Trophoblast cell (in vitro differentiated cells and primary cell): Measurements from ENCODE around the gene AKNA.

Source experiments
- DNase-seq, 2 donors: peaks; one replicate each; pipeline ENCODE4 v3.0.0-alpha.2; 2016
- H2AFZ ChIP-seq: 2 replicates; pipeline ENCODE4 v1.6.1; 2013; ENCODE audit warnings: low read length, moderate library complexity, mild to moderate bottlenecking; ENCODE audit not compliant: insufficient read depth, poor library complexity
- H2AK5ac ChIP-seq: 2 replicates; pipeline ENCODE4 v1.6.1; 2013; ENCODE audit warnings: mild to moderate bottlenecking, low read length
- H2BK120ac ChIP-seq: 2 replicates; pipeline ENCODE4 v1.6.1; 2013; ENCODE audit warnings: low read length, mild to moderate bottlenecking, moderate library complexity; ENCODE audit not compliant: insufficient read depth, poor library complexity
- H2BK12ac ChIP-seq: 2 replicates; pipeline ENCODE4 v1.6.1; 2013; ENCODE audit warnings: mild to moderate bottlenecking, low read length, moderate library complexity
- H2BK5ac ChIP-seq: 2 replicates; pipeline ENCODE4 v1.6.1; 2013; ENCODE audit warnings: low read length, low read depth, moderate library complexity, mild to moderate bottlenecking; ENCODE audit not compliant: poor library complexity
- H3K14ac ChIP-seq: 2 replicates; pipeline ENCODE4 v1.6.1; 2013; ENCODE audit warnings: mild to moderate bottlenecking, low read length
- H3K18ac ChIP-seq: 2 replicates; pipeline ENCODE4 v1.6.1; 2013; ENCODE audit warnings: mild to moderate bottlenecking, low read length
- H3K23ac ChIP-seq: 2 replicates; pipeline ENCODE4 v1.6.1; 2013; ENCODE audit warnings: low read length
- H3K27ac ChIP-seq: 2 replicates; pipeline ENCODE4 v1.5.1; 2013; ENCODE audit warnings: low read depth, mild to moderate bottlenecking, inconsistent platforms, low read length, moderate library complexity
- H3K27me3 ChIP-seq: 2 replicates; pipeline ENCODE4 v1.6.1; 2013; ENCODE audit warnings: inconsistent platforms, mild to moderate bottlenecking, low read length, moderate library complexity; ENCODE audit not compliant: insufficient read depth
- H3K36me3 ChIP-seq, 2 experiments: 1 replicate in 1 of 2; 2 replicates in 1 of 2; pipeline ENCODE4 v1.6.1; 2013; ENCODE audit warnings: low read length in 2 of 2, mild to moderate bottlenecking in 2 of 2, moderate library complexity in 1 of 2; ENCODE audit not compliant: insufficient read depth in 2 of 2, control insufficient read depth in 1 of 2
- H3K4ac ChIP-seq: 2 replicates; pipeline ENCODE4 v1.6.1; 2013; ENCODE audit warnings: low read depth, mild to moderate bottlenecking, low read length, moderate library complexity
- H3K4me1 ChIP-seq, 2 experiments: 1 replicate in 1 of 2; 2 replicates in 1 of 2; pipeline ENCODE4 v1.6.1; 2013; ENCODE audit warnings: low read length in 2 of 2, mild to moderate bottlenecking in 2 of 2, moderate library complexity in 1 of 2; ENCODE audit not compliant: insufficient read depth in 2 of 2, control insufficient read depth in 1 of 2
- H3K4me2 ChIP-seq: 2 replicates; pipeline ENCODE4 v1.6.1; 2013; ENCODE audit warnings: inconsistent platforms, mild to moderate bottlenecking, low read length, moderate library complexity
- H3K4me3 ChIP-seq: 2 replicates; pipeline ENCODE4 v1.5.1; 2013; ENCODE audit warnings: mild to moderate bottlenecking, low read depth, low read length, inconsistent platforms
- H3K79me1 ChIP-seq: one replicate; pipeline ENCODE4 v1.6.1; 2013; ENCODE audit warnings: low read length
- H3K79me2 ChIP-seq: 2 replicates; pipeline ENCODE4 v1.6.1; 2013; ENCODE audit warnings: low read length, mild to moderate bottlenecking; ENCODE audit not compliant: control insufficient read depth, insufficient read depth, poor library complexity
- H3K9ac ChIP-seq: 2 replicates; pipeline ENCODE4 v1.6.1; 2013; ENCODE audit warnings: mild to moderate bottlenecking, low read length
- H3K9me3 ChIP-seq: 2 replicates; pipeline ENCODE4 v1.6.1; 2013; ENCODE audit warnings: low read depth, mild to moderate bottlenecking, control low read depth, inconsistent platforms, low read length; ENCODE audit not compliant: insufficient read depth
- H4K12ac ChIP-seq: 2 replicates; pipeline ENCODE4 v1.6.1; 2013; ENCODE audit warnings: low read depth, mild to moderate bottlenecking, low read length, moderate library complexity
- H4K8ac ChIP-seq: 2 replicates; pipeline ENCODE4 v1.6.1; 2013; ENCODE audit warnings: low read depth, mild to moderate bottlenecking, low read length, moderate library complexity
- H4K91ac ChIP-seq: one replicate; pipeline ENCODE4 v1.6.1; 2013; ENCODE audit warnings: low read depth, mild to moderate bottlenecking, low read length, moderate library complexity
- WGBS: extraction: QIAGEN DNeasy Blood & Tissue Kit; methylation state at CpG from one replicate; pipeline ENCODE4 v1.1.7; 2013; ENCODE audit warnings: missing lambda C conversion rate; ENCODE audit not compliant: insufficient read length, insufficient coverage; ENCODE audit errors: extremely low coverage; 5-methylcytosine and 5-hydroxymethylcytosine counted together

The AKNA gene

GRCh38 chr9:114400772-114401171, 13.0 kb upstream of the AKNA start:
- WGBS, result no CpG with 5 or more reads among the region's 2 CpGs
- Histone ChIP-seq H4K91ac (peak overlapping the region; percentile 18), H3K36me3 (peaks cover 3 to 7% of the 10 kb centered on the region in 2 experiments), H3K79me2 (no peaks in the 10 kb centered on the region), H3K4ac (no peak overlapping the region), H4K12ac (no peak overlapping the region), H2AK5ac (peak overlapping the region; percentile 25), H3K4me2 (no peak overlapping the region), H3K14ac (no peak overlapping the region), H2BK120ac (peak overlapping the region; percentile 28), H3K9ac (no peak overlapping the region), H3K18ac (no peak overlapping the region), H2BK12ac (peak overlapping the region; percentile 42), H3K27ac (no peak overlapping the region), H3K4me3 (no peak overlapping the region), H3K27me3 (no peaks in the 10 kb centered on the region), H2BK5ac (no peak overlapping the region), H4K8ac (no peak overlapping the region), H3K23ac (no peak overlapping the region), H3K4me1 (peaks cover 15 to 18% of the 10 kb centered on the region in 2 experiments), H2AFZ (no peak overlapping the region), H3K79me1 (peaks cover 7% of the 10 kb centered on the region), H3K9me3 (no peaks in the 10 kb centered on the region)
- DNase-seq, result no peak

- peak overlapping the region; percentile 10 for H2BK5ac ChIP-seq
- no CpG with 5 or more reads among the region's 1 CpG for WGBS
- H3K23ac ChIP-seq, result no peak overlapping the region
- H3K4ac ChIP-seq, result no peak overlapping the region
- H3K4me2 ChIP-seq, result no peak overlapping the region
- no peak overlapping the region for H3K14ac ChIP-seq
- no peak overlapping the region for H3K27ac ChIP-seq
- no peak for DNase-seq
- H3K4me3 ChIP-seq, result no peak overlapping the region
- H3K36me3 ChIP-seq, result peaks cover 3 to 7% of the 10 kb centered on the region in 2 experiments
- no peak overlapping the region for H4K8ac ChIP-seq
- no peak overlapping the region for H3K18ac ChIP-seq
- peaks cover 18 to 19% of the 10 kb centered on the region in 2 experiments for H3K4me1 ChIP-seq
- H3K79me2 ChIP-seq, result no peaks in the 10 kb centered on the region
- no peak overlapping the region for H2AFZ ChIP-seq
- no peak overlapping the region for H4K91ac ChIP-seq
- H3K9me3 ChIP-seq, result no peaks in the 10 kb centered on the region
- no peak overlapping the region for H2BK120ac ChIP-seq
- no peak overlapping the region for H2AK5ac ChIP-seq
- no peaks in the 10 kb centered on the region for H3K27me3 ChIP-seq
- no peak overlapping the region for H2BK12ac ChIP-seq
- no peak overlapping the region for H4K12ac ChIP-seq
- H3K79me1 ChIP-seq, result peaks cover 7% of the 10 kb centered on the region
- H3K9ac ChIP-seq, result no peak overlapping the region
Measured at GRCh38 chr9:114400219-114400618, 12.4 kb upstream of the AKNA start.

- no peak overlapping the region for H3K4ac ChIP-seq
- H3K4me1 ChIP-seq, result peaks cover 24 to 25% of the 10 kb centered on the region in 2 experiments
- H2BK12ac ChIP-seq, result no peak overlapping the region
- no peak overlapping the region for H2BK120ac ChIP-seq
- H3K23ac ChIP-seq, result no peak overlapping the region
- H3K14ac ChIP-seq, result no peak overlapping the region
- no CpG with 5 or more reads among the region's 4 CpGs for WGBS
- no peaks in the 10 kb centered on the region for H3K9me3 ChIP-seq
- H4K8ac ChIP-seq, result no peak overlapping the region
- peaks cover 3 to 7% of the 10 kb centered on the region in 2 experiments for H3K36me3 ChIP-seq
- DNase-seq, result peak in 1 of 2 donors; percentile 22
- H3K79me2 ChIP-seq, result peaks cover 2% of the 10 kb centered on the region
- H3K18ac ChIP-seq, result no peak overlapping the region
- H4K91ac ChIP-seq, result no peak overlapping the region
- H3K27ac ChIP-seq, result no peak overlapping the region
- H4K12ac ChIP-seq, result no peak overlapping the region
- no peak overlapping the region for H3K9ac ChIP-seq
- H2BK5ac ChIP-seq, result no peak overlapping the region
- no peak overlapping the region for H3K4me3 ChIP-seq
- H3K27me3 ChIP-seq, result no peaks in the 10 kb centered on the region
- peaks cover 10% of the 10 kb centered on the region for H3K79me1 ChIP-seq
- H3K4me2 ChIP-seq, result no peak overlapping the region
- H2AK5ac ChIP-seq, result no peak overlapping the region
- H2AFZ ChIP-seq, result no peak overlapping the region
Measured at GRCh38 chr9:114399381-114399780, 11.6 kb upstream of the AKNA start.

GRCh38 chr9:114397848-114398605, 10.2 kb upstream of the AKNA start:
- peaks cover 3 to 6% of the 10 kb centered on the region in 2 experiments for H3K36me3 ChIP-seq
- no peak overlapping the region for H3K23ac ChIP-seq
- peak overlapping the region; percentile 22 for H3K4ac ChIP-seq
- peak overlapping the region; percentile 7 for H3K27ac ChIP-seq
- peak overlapping the region; percentile 89 for H3K4me3 ChIP-seq
- H3K4me1 ChIP-seq, result peaks cover 24 to 25% of the 10 kb centered on the region in 2 experiments
- H4K91ac ChIP-seq, result peak overlapping the region; percentile 80
- WGBS, result no CpG with 5 or more reads among the region's 66 CpGs
- no peak overlapping the region for H3K9ac ChIP-seq
- H2BK120ac ChIP-seq, result peak overlapping the region; percentile 44
- H3K9me3 ChIP-seq, result no peaks in the 10 kb centered on the region
- peak overlapping the region; percentile 63 for H3K14ac ChIP-seq
- peak overlapping the region; percentile 14 for H2BK5ac ChIP-seq
- H3K4me2 ChIP-seq, result peak overlapping the region; percentile 83
- peak overlapping the region; percentile 32 for H2AFZ ChIP-seq
- peaks cover 10% of the 10 kb centered on the region for H3K79me1 ChIP-seq
- peak overlapping the region; percentile 70 for H4K8ac ChIP-seq
- peak overlapping the region; percentile 10 for H2BK12ac ChIP-seq
- peak overlapping the region; percentile 88 for H3K18ac ChIP-seq
- H3K27me3 ChIP-seq, result no peaks in the 10 kb centered on the region
- no peak overlapping the region for H2AK5ac ChIP-seq
- DNase-seq, result peak; percentile 95 to 98
- peaks cover 2% of the 10 kb centered on the region for H3K79me2 ChIP-seq
- H4K12ac ChIP-seq, result peak overlapping the region; percentile 45
